Measurements from ENCODE around the gene AIFM3.

DNA sequence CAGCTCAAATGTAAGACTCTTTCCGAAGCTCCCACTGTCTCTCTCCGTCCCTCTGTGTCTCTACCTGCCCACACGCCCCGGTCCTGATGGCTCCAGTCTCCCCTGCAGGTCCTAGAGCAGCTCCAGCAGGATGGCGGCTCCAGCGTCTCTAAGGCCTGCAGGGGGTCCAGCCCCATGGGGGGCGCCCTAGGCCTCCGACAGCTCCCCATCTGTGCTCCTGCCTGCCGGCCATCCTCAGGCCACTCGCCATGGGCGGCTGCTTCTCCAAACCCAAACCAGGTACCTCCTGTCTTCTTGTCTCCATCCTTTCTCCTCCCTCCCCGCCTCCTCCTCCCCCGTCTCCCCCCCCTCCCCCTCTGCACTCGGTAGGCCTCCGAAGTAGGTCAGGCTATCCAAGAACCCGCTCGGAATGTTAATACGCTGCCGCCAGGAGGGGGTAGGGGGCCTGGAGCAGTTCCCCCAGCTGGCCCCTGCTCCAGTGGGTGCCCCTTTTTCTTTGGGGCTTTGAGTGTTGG is 699 bp downstream of the AIFM3 start:
- TF ChIP-seq, protein P1, sequence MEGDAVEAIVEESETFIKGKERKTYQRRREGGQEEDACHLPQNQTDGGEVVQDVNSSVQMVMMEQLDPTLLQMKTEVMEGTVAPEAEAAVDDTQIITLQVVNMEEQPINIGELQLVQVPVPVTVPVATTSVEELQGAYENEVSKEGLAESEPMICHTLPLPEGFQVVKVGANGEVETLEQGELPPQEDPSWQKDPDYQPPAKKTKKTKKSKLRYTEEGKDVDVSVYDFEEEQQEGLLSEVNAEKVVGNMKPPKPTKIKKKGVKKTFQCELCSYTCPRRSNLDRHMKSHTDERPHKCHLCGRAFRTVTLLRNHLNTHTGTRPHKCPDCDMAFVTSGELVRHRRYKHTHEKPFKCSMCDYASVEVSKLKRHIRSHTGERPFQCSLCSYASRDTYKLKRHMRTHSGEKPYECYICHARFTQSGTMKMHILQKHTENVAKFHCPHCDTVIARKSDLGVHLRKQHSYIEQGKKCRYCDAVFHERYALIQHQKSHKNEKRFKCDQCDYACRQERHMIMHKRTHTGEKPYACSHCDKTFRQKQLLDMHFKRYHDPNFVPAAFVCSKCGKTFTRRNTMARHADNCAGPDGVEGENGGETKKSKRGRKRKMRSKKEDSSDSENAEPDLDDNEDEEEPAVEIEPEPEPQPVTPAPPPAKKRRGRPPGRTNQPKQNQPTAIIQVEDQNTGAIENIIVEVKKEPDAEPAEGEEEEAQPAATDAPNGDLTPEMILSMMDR (conservative IDR thresholded peaks at IDR 0.05; ENCODE audit: low read length): no peak
- TF ChIP-seq EZH2phosphoT487 (IDR thresholded peaks at IDR 0.05; ENCODE audit: borderline replicate concordance): no peak
